Endometrium (tissue), 2 donors: ENCODE results near the gene COL18A1.

Experiments used
- FAIRE-seq: peaks from 2 replicates; lab custom pipeline; 2012; peaks lifted over from hg19 to GRCh38; lab: Jason Lieb, UNC
- donor health status: control.
- donor health status: control.

COL18A1 gene

GRCh38 chr21:45507888-45508508 lies 103.0 kb downstream of the COL18A1 start:
- FAIRE-seq, result no peak

GRCh38 chr21:45508607-45509565 lies 103.9 kb downstream of the COL18A1 start:
- FAIRE-seq, result no peak

GRCh38 chr21:45509566-45510465 lies 104.9 kb downstream of the COL18A1 start:
- FAIRE-seq, result no peak

GRCh38 chr21:45510466-45510955 lies 105.5 kb downstream of the COL18A1 start:
- no peak for FAIRE-seq

- FAIRE-seq, result no peak
These were observed 106.0 kb downstream of the COL18A1 start for GRCh38 chr21:45511007-45511406.

GRCh38 chr21:45511661-45512431 lies 106.9 kb downstream of the COL18A1 start:
- FAIRE-seq, result no peak

- FAIRE-seq, result no peak
These were observed 107.6 kb downstream of the COL18A1 start for GRCh38 chr21:45512626-45513002.

GRCh38 chr21:45513003-45513717 lies 108.2 kb downstream of the COL18A1 start:
- no peak for FAIRE-seq

- no peak for FAIRE-seq
These were observed 108.9 kb downstream of the COL18A1 start for GRCh38 chr21:45513741-45514310.

GRCh38 chr21:45514311-45515021 lies 109.5 kb downstream of the COL18A1 start:
- no peak for FAIRE-seq

GRCh38 chr21:45515241-45516061 lies 110.5 kb downstream of the COL18A1 start:
- FAIRE-seq, result no peak

- FAIRE-seq, result no peak
These were observed 111.2 kb downstream of the COL18A1 start for GRCh38 chr21:45516071-45516670.

GRCh38 chr21:45516671-45517151 lies 111.7 kb downstream of the COL18A1 start:
- no peak for FAIRE-seq

- no peak for FAIRE-seq
These were observed 112.5 kb downstream of the COL18A1 start for GRCh38 chr21:45517249-45518065.

- FAIRE-seq, result no peak
These were observed 113.8 kb downstream of the COL18A1 start for GRCh38 chr21:45518742-45519141.

GRCh38 chr21:45519182-45519581 lies 114.2 kb downstream of the COL18A1 start:
- FAIRE-seq, result no peak

- no peak for FAIRE-seq
These were observed 116.3 kb downstream of the COL18A1 start for GRCh38 chr21:45521241-45521640.
